GM12872 (cell line): ENCODE data around the gene SH2D4B.

Experiments used
- TF ChIP-seq, protein P1 (sequence below): IDR thresholded peaks from 3 replicates; pipeline ENCODE4 v1.5.1; 2011; ENCODE audit warnings: low read depth, mild to moderate bottlenecking, low read length, moderate library complexity; ENCODE audit not compliant: insufficient read depth

SH2D4B gene

DNA sequence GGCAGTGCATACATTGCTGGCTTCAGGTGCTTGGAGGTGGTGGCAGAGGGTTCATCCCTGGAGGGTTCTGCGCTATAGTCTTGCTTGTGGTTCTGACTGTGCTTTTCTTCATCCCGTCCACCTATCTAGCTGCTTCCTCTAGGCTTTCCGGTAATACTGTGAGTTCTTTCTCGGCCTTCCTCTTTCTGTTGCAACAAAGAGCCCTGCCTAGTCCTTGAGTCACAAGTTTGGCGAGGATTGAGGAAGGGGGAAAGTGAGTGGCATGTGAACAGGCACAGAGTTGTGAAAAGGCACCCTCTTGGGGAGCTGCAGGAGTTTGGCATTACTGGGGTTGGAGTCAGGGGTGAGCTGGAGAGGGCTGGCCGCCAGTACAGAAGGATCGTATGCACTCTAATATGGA, 123.0 kb downstream of the SH2D4B start:
- TF ChIP-seq, protein P1, sequence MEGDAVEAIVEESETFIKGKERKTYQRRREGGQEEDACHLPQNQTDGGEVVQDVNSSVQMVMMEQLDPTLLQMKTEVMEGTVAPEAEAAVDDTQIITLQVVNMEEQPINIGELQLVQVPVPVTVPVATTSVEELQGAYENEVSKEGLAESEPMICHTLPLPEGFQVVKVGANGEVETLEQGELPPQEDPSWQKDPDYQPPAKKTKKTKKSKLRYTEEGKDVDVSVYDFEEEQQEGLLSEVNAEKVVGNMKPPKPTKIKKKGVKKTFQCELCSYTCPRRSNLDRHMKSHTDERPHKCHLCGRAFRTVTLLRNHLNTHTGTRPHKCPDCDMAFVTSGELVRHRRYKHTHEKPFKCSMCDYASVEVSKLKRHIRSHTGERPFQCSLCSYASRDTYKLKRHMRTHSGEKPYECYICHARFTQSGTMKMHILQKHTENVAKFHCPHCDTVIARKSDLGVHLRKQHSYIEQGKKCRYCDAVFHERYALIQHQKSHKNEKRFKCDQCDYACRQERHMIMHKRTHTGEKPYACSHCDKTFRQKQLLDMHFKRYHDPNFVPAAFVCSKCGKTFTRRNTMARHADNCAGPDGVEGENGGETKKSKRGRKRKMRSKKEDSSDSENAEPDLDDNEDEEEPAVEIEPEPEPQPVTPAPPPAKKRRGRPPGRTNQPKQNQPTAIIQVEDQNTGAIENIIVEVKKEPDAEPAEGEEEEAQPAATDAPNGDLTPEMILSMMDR = no peak

DNA sequence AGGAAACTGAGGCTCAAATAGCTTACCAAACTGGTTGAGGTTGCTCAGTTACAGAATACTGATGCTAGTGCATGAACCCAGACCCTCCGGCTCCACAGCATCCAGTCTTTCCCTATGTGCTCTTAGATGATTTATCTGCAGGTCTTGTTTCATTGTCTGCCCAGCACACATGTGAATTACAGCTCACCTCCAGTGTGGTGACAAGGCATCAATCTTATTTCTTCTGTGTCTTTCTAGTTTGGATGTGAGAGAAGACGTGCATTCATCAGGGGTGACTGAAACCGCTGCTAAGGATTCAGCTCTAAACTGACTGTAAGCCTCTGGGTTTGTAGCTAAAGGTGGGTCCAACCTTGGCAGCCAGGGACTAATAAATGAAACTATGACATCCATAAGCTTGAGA, 123.8 kb downstream of the SH2D4B start:
- TF ChIP-seq, protein P1 = no peak

DNA sequence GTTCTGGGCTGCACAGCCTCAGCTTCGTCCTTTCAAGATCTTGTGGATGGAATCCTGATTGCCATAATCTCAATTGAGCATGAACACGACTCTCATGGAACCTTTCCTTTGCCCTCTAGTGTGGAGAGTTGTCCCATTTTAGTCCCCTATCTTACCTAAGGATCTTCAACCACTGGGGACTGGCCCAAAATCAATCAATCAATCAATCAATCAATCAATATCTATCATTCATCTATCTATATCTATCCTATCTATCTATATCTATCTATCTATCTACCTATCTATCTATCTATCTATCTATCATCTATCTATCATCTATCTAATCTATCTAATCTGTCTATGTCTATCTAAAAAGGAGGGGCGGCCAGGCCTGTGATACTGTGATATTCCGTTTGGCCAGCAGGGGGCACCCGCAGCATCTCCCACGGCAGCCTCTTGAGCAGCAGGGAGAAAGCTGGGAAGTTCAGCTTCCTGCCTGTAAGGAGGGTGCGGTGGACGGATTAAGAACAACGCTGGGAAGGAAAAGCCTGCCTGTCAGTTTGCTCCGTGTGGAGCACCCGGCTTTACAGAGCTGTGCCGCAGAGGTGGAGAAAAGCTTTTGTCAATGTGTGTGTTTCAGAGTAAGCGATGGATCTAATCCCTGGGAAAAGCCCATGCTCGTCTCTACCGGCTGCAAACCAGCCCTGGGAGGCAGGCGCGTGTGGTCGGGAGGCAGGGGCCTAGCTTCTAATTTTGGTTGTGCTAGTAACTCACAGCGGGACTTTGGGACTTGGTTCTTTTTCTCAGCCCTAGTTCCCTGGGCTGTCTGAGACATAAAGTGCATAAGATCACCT, 124.9 kb downstream of the SH2D4B start:
- TF ChIP-seq, protein P1 = peak; percentile 80

DNA sequence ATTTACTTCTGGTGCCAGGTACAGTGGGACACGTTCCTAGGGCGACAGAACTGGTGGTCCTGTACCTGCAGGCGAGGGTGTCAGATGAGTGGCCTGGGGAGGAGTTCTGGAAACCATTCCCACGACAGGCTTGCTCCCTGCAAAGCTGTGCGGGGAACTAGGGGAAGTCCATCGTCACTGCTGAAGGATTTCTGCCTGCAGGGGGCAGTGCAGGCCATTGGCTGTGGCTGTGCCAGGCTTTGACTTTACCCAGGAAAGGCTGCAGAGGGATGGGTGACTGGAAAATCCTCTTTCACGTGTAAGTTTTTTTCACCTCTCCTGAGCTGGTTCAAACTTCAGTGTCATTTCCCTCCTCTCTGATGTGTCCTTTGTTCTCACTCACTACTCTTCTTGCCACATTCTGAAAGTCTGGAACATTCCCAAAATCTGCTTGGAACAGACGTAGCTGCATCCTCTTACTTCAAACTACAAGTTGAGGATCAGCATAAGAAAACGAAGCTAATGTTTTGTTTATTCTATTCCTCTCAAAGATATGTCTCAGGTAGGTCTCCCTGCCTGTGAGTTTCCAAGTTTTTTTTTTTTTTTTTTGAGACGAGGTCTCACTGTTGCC, 126.5 kb downstream of the SH2D4B start:
- TF ChIP-seq, protein P1 = peak; percentile 97

DNA sequence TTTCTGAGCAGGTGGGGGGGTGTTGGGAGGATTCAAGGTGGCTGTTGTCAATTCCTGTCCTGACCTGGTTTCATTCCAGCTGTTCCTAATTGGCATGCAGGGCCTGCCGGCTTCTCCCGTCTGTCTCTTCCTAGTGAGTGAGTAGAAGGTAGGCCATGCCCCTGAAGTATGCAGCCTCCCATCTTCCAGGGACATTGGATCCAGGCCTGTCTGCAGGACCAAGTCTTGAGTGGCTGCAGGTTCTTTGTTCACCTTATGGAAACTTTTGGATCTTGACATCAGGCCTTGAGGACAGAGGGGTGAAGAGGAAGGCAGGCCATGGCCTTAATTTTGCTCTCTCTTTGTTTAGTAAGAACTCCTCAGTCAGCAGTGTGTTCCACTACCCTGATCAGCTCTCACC, 131.8 kb downstream of the SH2D4B start:
- TF ChIP-seq, protein P1 = no peak

DNA sequence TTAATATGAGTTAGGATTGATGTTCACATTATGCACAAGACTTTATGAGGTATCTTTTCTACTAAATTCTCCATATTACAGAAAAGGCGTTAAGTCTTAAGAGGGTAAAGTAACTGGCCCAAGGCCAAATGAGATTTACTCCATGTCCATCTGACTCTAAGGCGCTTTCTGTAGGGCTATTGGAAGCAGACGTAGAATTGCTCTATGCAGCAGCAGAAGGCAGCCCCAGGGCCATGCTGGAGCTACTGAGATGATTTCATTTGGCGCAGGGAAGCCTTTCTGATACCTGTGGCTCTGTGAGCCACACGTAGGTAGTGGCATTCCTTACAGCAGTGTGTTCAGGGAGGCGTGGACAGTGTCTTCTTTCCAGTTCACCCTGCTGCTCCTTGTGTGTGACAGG, 133.1 kb downstream of the SH2D4B start:
- TF ChIP-seq, protein P1 = no peak

DNA sequence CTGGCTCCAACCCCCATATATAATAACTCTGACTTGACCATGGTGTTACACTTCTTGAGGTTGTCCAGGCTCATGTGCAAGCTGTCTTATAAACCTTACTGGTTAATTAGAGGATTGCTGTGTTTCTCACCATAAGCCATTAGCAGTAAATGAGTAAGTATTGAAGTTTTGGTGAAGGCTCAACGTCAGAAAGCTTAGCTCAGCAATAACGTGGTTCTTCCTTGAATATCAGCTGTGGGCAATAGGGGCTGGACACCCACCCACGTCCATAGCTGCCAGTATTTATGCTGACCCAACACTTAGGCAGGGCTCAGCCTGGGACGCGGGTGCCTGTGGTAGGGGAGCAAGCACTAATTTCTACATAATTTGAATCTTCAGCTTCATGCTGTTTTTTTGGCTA, 134.1 kb downstream of the SH2D4B start:
- TF ChIP-seq, protein P1 = no peak
